ENCODE data around the gene HOXD9. TPM values are rescaled to one million over a fixed set of nuclear protein-coding genes. Genes with fewer than 3 reads are reported as not detected.

The HOXD9 gene
- total RNA-seq, 1 donor from 2014 or later: 5.7 TPM

- Histone ChIP-seq H3K27ac (ENCODE audit: low read depth, low read length) (no peak overlapping the region), H3K9me3 (ENCODE audit: control insufficient read depth in 3 of 3, low read length in 3 of 3) (no peaks in the 10 kb centered on the region), H3K4me3 (ENCODE audit: low read length in 3 of 3) (no peak overlapping the region), H3K27me3 (ENCODE audit: control insufficient read depth in 3 of 3, insufficient read depth in 3 of 3, low read length in 3 of 3) (peaks cover 0 to 44% (median 15%) of the 10 kb centered on the region in 3 donors), H3K4me1 (ENCODE audit: control insufficient read depth in 3 of 3, insufficient read depth in 3 of 3, low read length in 3 of 3) (peaks cover 0 to 5% (median 0%) of the 10 kb centered on the region in 3 donors), H3K36me3 (ENCODE audit: control insufficient read depth in 3 of 3, insufficient read depth in 3 of 3, low read length in 3 of 3) (peaks cover 0 to 6% (median 0%) of the 10 kb centered on the region in 3 donors), H3K9ac (ENCODE audit: low read depth in 1 of 3, low read length in 3 of 3) (no peak overlapping the region)
Observed at GRCh38 chr2:176148751-176149421, 26.4 kb downstream of the HOXD9 start.

- H3K27ac ChIP-seq (ENCODE audit: low read depth, low read length): no peak overlapping the region
- no peaks in the 10 kb centered on the region for H3K9me3 ChIP-seq (ENCODE audit: control insufficient read depth in 3 of 3, low read length in 3 of 3)
- no peak overlapping the region for H3K4me3 ChIP-seq (ENCODE audit: low read length in 3 of 3)
- peaks cover 0 to 5% (median 0%) of the 10 kb centered on the region in 3 donors for H3K4me1 ChIP-seq (ENCODE audit: control insufficient read depth in 3 of 3, insufficient read depth in 3 of 3, low read length in 3 of 3)
- peaks cover 0 to 44% (median 16%) of the 10 kb centered on the region in 3 donors for H3K27me3 ChIP-seq (ENCODE audit: control insufficient read depth in 3 of 3, insufficient read depth in 3 of 3, low read length in 3 of 3)
- H3K36me3 ChIP-seq (ENCODE audit: control insufficient read depth in 3 of 3, insufficient read depth in 3 of 3, low read length in 3 of 3): peaks cover 0 to 6% (median 0%) of the 10 kb centered on the region in 3 donors
- H3K9ac ChIP-seq (ENCODE audit: low read depth in 1 of 3, low read length in 3 of 3): no peak overlapping the region
Observed at GRCh38 chr2:176149481-176149938, 27.0 kb downstream of the HOXD9 start.

DNA sequence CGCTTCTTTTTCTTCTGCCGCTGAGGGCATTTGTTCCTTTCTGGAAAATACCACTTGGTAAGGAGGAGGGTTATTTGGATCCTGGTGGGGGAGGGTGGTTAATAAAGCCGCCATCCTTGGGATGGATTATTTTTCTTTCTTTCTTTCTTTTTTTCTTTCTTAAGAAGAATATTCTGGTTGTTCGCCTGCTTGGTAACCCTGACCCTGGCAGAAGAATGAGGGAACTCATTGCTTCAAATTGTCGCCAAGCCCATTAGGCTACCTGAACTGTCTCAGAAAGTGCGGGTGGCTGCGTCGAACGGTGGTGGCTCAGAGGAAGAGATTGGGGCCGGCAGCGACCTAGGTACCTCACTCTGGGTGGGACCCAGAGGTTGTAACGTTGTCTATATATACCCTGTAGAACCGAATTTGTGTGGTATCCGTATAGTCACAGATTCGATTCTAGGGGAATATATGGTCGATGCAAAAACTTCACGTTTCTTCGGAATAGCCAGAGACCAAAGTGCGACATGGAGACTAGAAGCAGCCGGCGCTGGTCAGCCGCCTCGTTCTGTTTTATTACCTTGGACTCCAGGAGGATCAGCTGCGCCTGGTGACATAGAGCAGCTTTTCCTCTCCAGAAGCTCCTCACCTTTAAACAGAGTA is 27.5 kb downstream of the HOXD9 start:
- Histone ChIP-seq H3K36me3 (ENCODE audit: control insufficient read depth in 3 of 3, insufficient read depth in 3 of 3, low read length in 3 of 3) (peaks cover 0 to 6% (median 0%) of the 10 kb centered on the region in 3 donors), H3K4me1 (ENCODE audit: control insufficient read depth in 3 of 3, insufficient read depth in 3 of 3, low read length in 3 of 3) (peaks cover 0 to 3% (median 0%) of the 10 kb centered on the region in 3 donors), H3K27ac (ENCODE audit: low read depth, low read length) (no peak overlapping the region), H3K27me3 (ENCODE audit: control insufficient read depth in 3 of 3, insufficient read depth in 3 of 3, low read length in 3 of 3) (peaks cover 0 to 42% (median 16%) of the 10 kb centered on the region in 3 donors), H3K9ac (ENCODE audit: low read depth in 1 of 3, low read length in 3 of 3) (no peak overlapping the region), H3K9me3 (ENCODE audit: control insufficient read depth in 3 of 3, low read length in 3 of 3) (no peaks in the 10 kb centered on the region), H3K4me3 (ENCODE audit: low read length in 3 of 3) (no peak overlapping the region)

DNA sequence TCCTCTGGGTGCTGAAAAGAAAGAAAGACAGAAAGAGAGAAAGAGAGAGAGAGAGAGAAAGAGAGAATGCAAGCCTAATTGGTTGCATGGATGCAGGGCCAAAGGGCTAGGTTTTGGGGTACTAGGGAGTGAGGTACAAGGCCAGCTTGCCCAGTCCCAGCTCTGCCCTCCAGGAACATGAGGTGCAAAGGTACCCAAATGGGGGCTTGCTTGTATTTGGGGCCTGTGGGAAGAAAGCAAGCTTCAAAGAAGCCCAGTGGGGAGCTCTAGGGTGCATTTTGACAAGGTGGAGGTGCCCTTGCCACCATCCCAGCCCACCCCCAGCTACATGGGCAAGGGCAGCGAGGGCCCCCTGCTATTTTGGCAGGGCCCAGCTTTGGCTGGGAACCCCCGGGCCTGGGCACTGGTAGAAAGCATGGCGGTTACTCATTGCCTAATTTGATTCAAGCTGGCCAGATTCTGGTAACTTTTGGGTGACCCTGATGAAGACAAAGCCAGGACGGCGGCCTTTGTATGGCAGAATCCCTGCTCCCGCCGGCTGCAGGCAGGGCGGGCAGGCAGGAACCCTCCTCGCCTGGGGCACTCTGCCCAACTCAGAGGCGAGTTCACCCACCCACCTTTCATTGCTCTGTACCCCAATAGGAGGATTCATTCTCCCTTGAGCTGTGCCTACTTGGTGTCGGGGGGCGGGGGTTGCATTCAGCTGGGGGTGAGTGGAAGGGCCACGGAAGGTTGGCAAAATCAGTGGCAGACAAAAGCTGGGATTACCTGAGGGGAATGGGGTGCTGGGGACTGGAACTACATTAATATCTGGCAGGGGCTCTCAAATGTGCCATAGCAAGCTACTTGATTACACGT is 28.3 kb downstream of the HOXD9 start:
- Histone ChIP-seq H3K4me1 (ENCODE audit: control insufficient read depth in 3 of 3, insufficient read depth in 3 of 3, low read length in 3 of 3) (no peaks in the 10 kb centered on the region), H3K9ac (ENCODE audit: low read depth in 1 of 3, low read length in 3 of 3) (no peak overlapping the region), H3K36me3 (ENCODE audit: control insufficient read depth in 3 of 3, insufficient read depth in 3 of 3, low read length in 3 of 3) (peaks cover 0 to 6% (median 0%) of the 10 kb centered on the region in 3 donors), H3K9me3 (ENCODE audit: control insufficient read depth in 3 of 3, low read length in 3 of 3) (no peaks in the 10 kb centered on the region), H3K27ac (ENCODE audit: low read depth, low read length) (no peak overlapping the region), H3K27me3 (ENCODE audit: control insufficient read depth in 3 of 3, insufficient read depth in 3 of 3, low read length in 3 of 3) (peaks cover 5 to 38% (median 16%) of the 10 kb centered on the region in 3 donors), H3K4me3 (ENCODE audit: low read length in 3 of 3) (no peak overlapping the region)

- no peaks in the 10 kb centered on the region for H3K9me3 ChIP-seq (ENCODE audit: control insufficient read depth in 3 of 3, low read length in 3 of 3)
- peaks cover 0 to 6% (median 0%) of the 10 kb centered on the region in 3 donors for H3K36me3 ChIP-seq (ENCODE audit: control insufficient read depth in 3 of 3, insufficient read depth in 3 of 3, low read length in 3 of 3)
- peak within 1 kb of the TSS in 1 of 3 donors; percentile 13 for H3K4me3 ChIP-seq (ENCODE audit: low read length in 3 of 3)
- H3K27ac ChIP-seq (ENCODE audit: low read depth, low read length): no peak within 1 kb of the TSS
- no peaks in the 10 kb centered on the region for H3K4me1 ChIP-seq (ENCODE audit: control insufficient read depth in 3 of 3, insufficient read depth in 3 of 3, low read length in 3 of 3)
- H3K27me3 ChIP-seq (ENCODE audit: control insufficient read depth in 3 of 3, insufficient read depth in 3 of 3, low read length in 3 of 3): peaks cover 5 to 38% (median 23%) of the 10 kb centered on the region in 3 donors
- no peak within 1 kb of the TSS for H3K9ac ChIP-seq (ENCODE audit: low read depth in 1 of 3, low read length in 3 of 3)
Observed at GRCh38 chr2:176151442-176152287, 29.1 kb downstream of the HOXD9 start, which contains the start of gene HOXD4. TSS of gene HOXD4 (plus strand) at chr2:176151550. CDS start at chr2:176151634, 84 bp downstream.

DNA sequence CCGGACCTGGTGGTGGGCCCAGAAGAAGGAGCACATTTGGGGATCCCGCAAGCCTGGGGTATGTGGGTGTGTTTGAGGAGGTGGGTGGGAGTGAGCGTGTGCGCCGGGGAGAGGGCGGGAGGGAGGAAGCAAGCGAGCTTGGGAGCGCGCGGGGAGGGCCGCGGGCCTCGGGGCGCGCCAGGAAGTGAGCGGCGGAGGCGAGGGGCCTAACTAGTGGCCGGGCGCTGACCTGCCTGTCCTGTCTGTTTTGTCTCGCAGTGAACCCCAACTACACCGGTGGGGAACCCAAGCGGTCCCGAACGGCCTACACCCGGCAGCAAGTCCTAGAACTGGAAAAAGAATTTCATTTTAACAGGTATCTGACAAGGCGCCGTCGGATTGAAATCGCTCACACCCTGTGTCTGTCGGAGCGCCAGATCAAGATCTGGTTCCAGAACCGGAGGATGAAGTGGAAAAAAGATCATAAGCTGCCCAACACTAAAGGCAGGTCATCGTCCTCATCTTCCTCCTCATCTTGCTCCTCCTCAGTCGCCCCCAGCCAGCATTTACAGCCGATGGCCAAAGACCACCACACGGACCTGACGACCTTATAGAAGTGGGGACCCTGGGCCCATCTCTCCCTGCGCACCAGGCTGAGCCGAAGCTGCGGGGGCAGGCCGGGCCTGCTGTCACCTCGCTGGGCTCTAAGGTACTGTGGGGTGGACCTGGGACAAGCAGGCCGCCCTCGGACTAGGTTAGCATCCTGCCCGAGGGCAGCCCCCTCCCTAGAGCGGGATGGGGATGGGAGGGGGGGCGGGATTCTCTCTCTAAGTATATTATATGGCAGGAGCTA is 30.0 kb downstream of the HOXD9 start:
- Histone ChIP-seq H3K4me3 (ENCODE audit: low read length in 3 of 3) (no peak overlapping the region), H3K36me3 (ENCODE audit: control insufficient read depth in 3 of 3, insufficient read depth in 3 of 3, low read length in 3 of 3) (peaks cover 0 to 6% (median 0%) of the 10 kb centered on the region in 3 donors), H3K9ac (ENCODE audit: low read depth in 1 of 3, low read length in 3 of 3) (no peak overlapping the region), H3K9me3 (ENCODE audit: control insufficient read depth in 3 of 3, low read length in 3 of 3) (no peaks in the 10 kb centered on the region), H3K27ac (ENCODE audit: low read depth, low read length) (no peak overlapping the region), H3K27me3 (ENCODE audit: control insufficient read depth in 3 of 3, insufficient read depth in 3 of 3, low read length in 3 of 3) (peaks cover 5 to 40% (median 24%) of the 10 kb centered on the region in 3 donors), H3K4me1 (ENCODE audit: control insufficient read depth in 3 of 3, insufficient read depth in 3 of 3, low read length in 3 of 3) (no peaks in the 10 kb centered on the region)

GRCh38 chr2:176154576-176155252 is 32.2 kb downstream of the HOXD9 start:
- H3K27ac ChIP-seq (ENCODE audit: low read depth, low read length): no peak overlapping the region
- H3K36me3 ChIP-seq (ENCODE audit: control insufficient read depth in 3 of 3, insufficient read depth in 3 of 3, low read length in 3 of 3): peaks cover 0 to 6% (median 0%) of the 10 kb centered on the region in 3 donors
- peaks cover 15 to 50% (median 29%) of the 10 kb centered on the region in 3 donors for H3K27me3 ChIP-seq (ENCODE audit: control insufficient read depth in 3 of 3, insufficient read depth in 3 of 3, low read length in 3 of 3)
- H3K4me3 ChIP-seq (ENCODE audit: low read length in 3 of 3): no peak overlapping the region
- H3K9me3 ChIP-seq (ENCODE audit: control insufficient read depth in 3 of 3, low read length in 3 of 3): no peaks in the 10 kb centered on the region
- H3K9ac ChIP-seq (ENCODE audit: low read depth in 1 of 3, low read length in 3 of 3): no peak overlapping the region
- H3K4me1 ChIP-seq (ENCODE audit: control insufficient read depth in 3 of 3, insufficient read depth in 3 of 3, low read length in 3 of 3): peaks cover 0 to 6% (median 3%) of the 10 kb centered on the region in 3 donors

GRCh38 chr2:176155356-176156044 is 33.0 kb downstream of the HOXD9 start:
- Histone ChIP-seq H3K27me3 (ENCODE audit: control insufficient read depth in 3 of 3, insufficient read depth in 3 of 3, low read length in 3 of 3) (peaks cover 19 to 56% (median 35%) of the 10 kb centered on the region in 3 donors), H3K4me3 (ENCODE audit: low read length in 3 of 3) (no peak overlapping the region), H3K9me3 (ENCODE audit: control insufficient read depth in 3 of 3, low read length in 3 of 3) (no peaks in the 10 kb centered on the region), H3K4me1 (ENCODE audit: control insufficient read depth in 3 of 3, insufficient read depth in 3 of 3, low read length in 3 of 3) (peaks cover 0 to 13% (median 10%) of the 10 kb centered on the region in 3 donors), H3K36me3 (ENCODE audit: control insufficient read depth in 3 of 3, insufficient read depth in 3 of 3, low read length in 3 of 3) (peaks cover 0 to 2% (median 0%) of the 10 kb centered on the region in 3 donors), H3K27ac (ENCODE audit: low read depth, low read length) (no peak overlapping the region), H3K9ac (ENCODE audit: low read depth in 1 of 3, low read length in 3 of 3) (no peak overlapping the region)

All from skeletal muscle tissue (tissue), 4 donors.